A549 (cell line): Measurements from ENCODE around the gene E2F2. TPM values are rescaled to one million over a fixed set of nuclear protein-coding genes. Genes with fewer than 3 reads are reported as not detected.
A peak's percentile ranks its signal among the peaks of the same experiment; 100 is the strongest.

Experiments used
- ATAC-seq, 2 experiments: fragments of 200-7000 bp in 1 of 2; fragments of >200 bp in 1 of 2; cut with Nextera tagmentation in 1 of 2; cut with Tn5 transposase in 1 of 2; 3 replicates each; pipeline versions ENCODE4 v1.8.0 to v1.9.1; 2018 to 2020; ENCODE audit warnings: mild to moderate bottlenecking in 1 of 2, moderate library complexity in 1 of 2
- CTCF ChIA-PET: fragments of 300-600 bp; sonication (Branson Sonifier 250); formaldehyde crosslinking; extraction: SDS; loops from one replicate; lab custom pipeline; 2021; ENCODE audit warnings: antibody characterized with exemption, inconsistent platforms; lab: Yijun Ruan, JAX
- POLR2A ChIA-PET: fragments of 350-600 bp; formaldehyde crosslinking; extraction: SDS; loops from one replicate; lab custom pipeline; 2021; ENCODE audit warnings: antibody characterized with exemption, inconsistent platforms; lab: Yijun Ruan, JAX
- DNase-seq, 2 experiments: peaks; one replicate each; pipeline versions ENCODE4 v3.0.0 to v3.0.0-alpha.2; 2011 to 2016; ENCODE audit warnings: low read depth in 1 of 2, low spot score in 1 of 2
- FAIRE-seq: peaks from 2 replicates; lab custom pipeline; 2011; peaks lifted over from hg19 to GRCh38; lab: Jason Lieb, UNC
- H3K27ac ChIP-seq, 2 experiments: fragments of >200 bp; sonication (Bioruptor Twin); formaldehyde crosslinking; 3 replicates each; pipeline ENCODE4 v1.5.1; 2016 to 2017
- H3K4me1 ChIP-seq: fragments of >200 bp; sonication (Bioruptor Twin); formaldehyde crosslinking; 3 replicates; pipeline ENCODE4 v1.6.1; 2016
- H3K4me2 ChIP-seq: fragments of >200 bp; sonication (Bioruptor Twin); formaldehyde crosslinking; 3 replicates; pipeline ENCODE4 v1.6.1; 2016
- H3K4me3 ChIP-seq: fragments of >200 bp; sonication (Bioruptor Twin); formaldehyde crosslinking; 3 replicates; pipeline ENCODE4 v1.5.1; 2016
- H3K9me3 ChIP-seq: fragments of >200 bp; sonication (Bioruptor Twin); formaldehyde crosslinking; 3 replicates; pipeline ENCODE4 v1.6.1; 2016
- BHLHE40 ChIP-seq: IDR thresholded peaks from 2 replicates; pipeline ENCODE4 v1.6.1; 2012; ENCODE audit warnings: low read depth, low read length, inconsistent platforms
- EHF ChIP-seq: fragments of 250-450 bp; sonication (Bioruptor Pico); IDR thresholded peaks from 2 replicates; pipeline ENCODE4 v1.5.0; 2020; ENCODE audit warnings: mild to moderate bottlenecking
- EP300 ChIP-seq, 2 experiments: fragments of >200 bp; sonication (Bioruptor Twin); formaldehyde crosslinking; IDR thresholded peaks; 2 replicates in 1 of 2; 3 replicates in 1 of 2; pipeline ENCODE4 v1.6.1; 2016 to 2017
- ESRRA ChIP-seq: fragments of 150-350 bp; IDR thresholded peaks from 2 replicates; pipeline ENCODE4 v1.6.1; 2014; ENCODE audit warnings: mild to moderate bottlenecking, low read length, borderline replicate concordance
- HDAC2 ChIP-seq: fragments of 200-600 bp; sonication (generic); IDR thresholded peaks from 2 replicates; pipeline ENCODE4 v1.6.1; 2016
- HOXB5 ChIP-seq: fragments of 250-450 bp; sonication (Bioruptor Pico); IDR thresholded peaks from 2 replicates; pipeline ENCODE4 v1.5.0; 2020; ENCODE audit warnings: mild to moderate bottlenecking, moderate library complexity
- KDM1A ChIP-seq: fragments of 200-600 bp; sonication (generic); IDR thresholded peaks from 2 replicates; pipeline ENCODE4 v1.6.1; 2016; ENCODE audit warnings: low read depth, mild to moderate bottlenecking
- KDM5A ChIP-seq: fragments of 200-600 bp; sonication (generic); IDR thresholded peaks from 2 replicates; pipeline ENCODE4 v1.6.1; 2016; ENCODE audit warnings: antibody characterized with exemption, mild to moderate bottlenecking
- MAZ ChIP-seq: fragments of 150-350 bp; IDR thresholded peaks from 2 replicates; pipeline ENCODE4 v1.6.1; 2014; ENCODE audit warnings: antibody characterized with exemption, low read depth, low read length, borderline replicate concordance
- MYC ChIP-seq: IDR thresholded peaks from 2 replicates; pipeline ENCODE4 v1.6.1; 2012; ENCODE audit warnings: mild to moderate bottlenecking, inconsistent platforms, low read length, improper control_type of control experiment, borderline replicate concordance
- NFE2L2 ChIP-seq: fragments of 150-350 bp; conservative IDR thresholded peaks from 2 replicates; pipeline ENCODE4 v1.6.1; 2014; ENCODE audit warnings: low read length
- NR3C1 ChIP-seq: fragments of >200 bp; sonication (Bioruptor Twin); formaldehyde crosslinking; IDR thresholded peaks from 3 replicates; pipeline ENCODE4 v1.6.1; 2017
- PHF8 ChIP-seq: fragments of 200-600 bp; sonication (generic); IDR thresholded peaks from 2 replicates; pipeline ENCODE4 v1.6.1; 2016; ENCODE audit warnings: low read depth, mild to moderate bottlenecking, antibody characterized with exemption, moderate library complexity, borderline replicate concordance
- POLR2A ChIP-seq: IDR thresholded peaks from 2 replicates; pipeline ENCODE4 v1.6.1; 2012; ENCODE audit warnings: mild to moderate bottlenecking, low read length
- RARB ChIP-seq: fragments of 250-450 bp; sonication (Bioruptor Pico); IDR thresholded peaks from 2 replicates; pipeline ENCODE4 v1.8.0; 2021; ENCODE audit warnings: mild to moderate bottlenecking, moderate library complexity
- RCOR1 ChIP-seq: fragments of 150-350 bp; IDR thresholded peaks from 2 replicates; pipeline ENCODE4 v1.6.1; 2014; ENCODE audit warnings: antibody characterized with exemption, low read length, low read depth
- RFX5 ChIP-seq: fragments of 450-650 bp; IDR thresholded peaks from 2 replicates; pipeline ENCODE4 v1.7.1; 2014; ENCODE audit warnings: antibody characterized with exemption, mild to moderate bottlenecking, moderate library complexity
- RNF2 ChIP-seq: fragments of 200-600 bp; sonication (generic); IDR thresholded peaks from 2 replicates; pipeline ENCODE4 v1.6.1; 2016; ENCODE audit warnings: low read depth, mild to moderate bottlenecking, antibody characterized with exemption, moderate library complexity, borderline replicate concordance
- TFCP2L1 ChIP-seq: fragments of 250-450 bp; sonication (Bioruptor Pico); IDR thresholded peaks from 2 replicates; pipeline ENCODE4 v1.5.0; 2021; ENCODE audit warnings: mild to moderate bottlenecking
- ZC3H11A ChIP-seq: fragments of 450-650 bp; IDR thresholded peaks from 2 replicates; pipeline ENCODE4 v1.6.1; 2014; ENCODE audit warnings: antibody characterized with exemption, mild to moderate bottlenecking
- ZSCAN20 ChIP-seq: fragments of 250-450 bp; sonication (Bioruptor Pico); IDR thresholded peaks from 2 replicates; pipeline ENCODE4 v1.8.0; 2022; ENCODE audit warnings: mild to moderate bottlenecking, moderate library complexity
- WGBS: methylation state at CpG from one replicate; pipeline ENCODE4 v1.1.6; 2017; ENCODE audit errors: missing lambda C conversion rate; 5-methylcytosine and 5-hydroxymethylcytosine counted together
- polyA plus RNA-seq, 4 experiments: library from polyadenylated mRNA; depleted of rRNA in 3 of 4; stranded (reverse); fragments of >200 nt; fragmentation: RNase III in 1 of 4; extraction: RNeasy Plus Mini Kit Qiagen cat#74134 plus additional on column Dnase treatment in 1 of 4; gene quantifications; 2 replicates in 3 of 4; 3 replicates in 1 of 4; pipeline ENCODE4 v1.2.3, GENCODE V29; 2011 to 2017
- TF ChIP-seq, protein P1 (sequence below): fragments of >200 bp; sonication (Bioruptor Twin); formaldehyde crosslinking; IDR thresholded peaks from 2 replicates; pipeline ENCODE4 v1.6.1; 2016
- TF ChIP-seq, protein P2 (sequence below): IDR thresholded peaks from 2 replicates; pipeline ENCODE4 v1.6.1; 2012; ENCODE audit warnings: low read depth, borderline replicate concordance
- TF ChIP-seq, protein P3 (sequence below): fragments of 250-450 bp; sonication (Bioruptor Pico); IDR thresholded peaks from 2 replicates; pipeline ENCODE4 v1.5.0; 2021; ENCODE audit warnings: mild to moderate bottlenecking, moderate library complexity, borderline replicate concordance
- TF ChIP-seq, protein P4 (sequence below): fragments of 200-600 bp; sonication (generic); IDR thresholded peaks from 2 replicates; pipeline ENCODE4 v1.6.1; 2016; ENCODE audit warnings: antibody characterized with exemption, mild to moderate bottlenecking, moderate library complexity
- TF ChIP-seq, protein P5 (sequence below): IDR thresholded peaks from 2 replicates; pipeline ENCODE4 v1.6.1; 2012
- TF ChIP-seq, protein P6 (sequence below): fragments of >200 bp; sonication (Bioruptor Twin); formaldehyde crosslinking; IDR thresholded peaks from 3 replicates; pipeline ENCODE4 v1.6.1; 2016

E2F2 gene
- polyA plus RNA-seq, 2 of the 4 experiments (the other 2 are of a cell fraction) = 0.90 to 3.4 TPM

DNA sequence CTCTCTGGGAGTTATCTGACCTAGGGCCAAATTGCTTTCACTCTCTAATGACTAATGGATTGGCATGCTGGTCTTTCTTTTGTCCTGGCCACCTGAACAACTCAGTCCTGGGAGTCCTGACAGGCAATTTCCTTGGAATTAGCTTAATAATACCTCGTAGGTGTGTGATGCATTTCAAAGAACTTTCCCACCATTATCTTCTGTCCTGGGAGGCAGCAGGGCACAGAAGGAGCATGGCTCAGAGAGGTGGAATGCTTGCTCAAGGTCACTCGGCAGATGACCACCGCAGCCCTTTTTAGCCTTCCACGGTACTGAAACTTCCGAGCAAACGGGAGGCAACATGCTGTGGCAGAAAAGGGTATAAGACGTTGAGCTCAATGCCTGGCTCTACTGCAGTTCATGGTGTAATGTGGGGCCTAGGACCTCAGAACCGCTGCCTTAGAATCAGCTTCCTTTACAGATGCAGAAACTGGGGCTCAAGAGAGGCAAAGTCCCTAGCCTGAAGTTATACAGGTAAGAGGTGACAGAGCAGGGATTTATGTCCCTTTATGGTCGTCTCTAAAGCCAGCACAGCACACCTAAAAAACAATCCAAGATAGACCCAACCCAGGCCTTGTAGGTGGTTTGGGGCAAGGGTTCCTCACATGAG, 25.1 kb upstream of the E2F2 start (continued):
- TF ChIP-seq ZC3H11A (no peak), KDM5A (no peak), MYC (peak; percentile 8; the same call in 1 of the 2 replicates), RFX5 (no peak), BHLHE40 (no peak), MAZ (no peak), PHF8 (no peak), POLR2A (peak; percentile 74), EP300 (IDR thresholded peaks at IDR 0.05) (peak in 1 of 2 experiments; percentile 34; a peak in 1 of 5 replicates), RARB (CRISPR knock-in tag) (peak; percentile 87)
- TF ChIP-seq, protein P1, sequence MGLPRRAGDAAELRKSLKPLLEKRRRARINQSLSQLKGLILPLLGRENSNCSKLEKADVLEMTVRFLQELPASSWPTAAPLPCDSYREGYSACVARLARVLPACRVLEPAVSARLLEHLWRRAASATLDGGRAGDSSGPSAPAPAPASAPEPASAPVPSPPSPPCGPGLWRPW = no peak
- TF ChIP-seq, protein P2, sequence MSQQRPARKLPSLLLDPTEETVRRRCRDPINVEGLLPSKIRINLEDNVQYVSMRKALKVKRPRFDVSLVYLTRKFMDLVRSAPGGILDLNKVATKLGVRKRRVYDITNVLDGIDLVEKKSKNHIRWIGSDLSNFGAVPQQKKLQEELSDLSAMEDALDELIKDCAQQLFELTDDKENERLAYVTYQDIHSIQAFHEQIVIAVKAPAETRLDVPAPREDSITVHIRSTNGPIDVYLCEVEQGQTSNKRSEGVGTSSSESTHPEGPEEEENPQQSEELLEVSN = no peak
- TF ChIP-seq, all 56 proteins: peak for 18

DNA sequence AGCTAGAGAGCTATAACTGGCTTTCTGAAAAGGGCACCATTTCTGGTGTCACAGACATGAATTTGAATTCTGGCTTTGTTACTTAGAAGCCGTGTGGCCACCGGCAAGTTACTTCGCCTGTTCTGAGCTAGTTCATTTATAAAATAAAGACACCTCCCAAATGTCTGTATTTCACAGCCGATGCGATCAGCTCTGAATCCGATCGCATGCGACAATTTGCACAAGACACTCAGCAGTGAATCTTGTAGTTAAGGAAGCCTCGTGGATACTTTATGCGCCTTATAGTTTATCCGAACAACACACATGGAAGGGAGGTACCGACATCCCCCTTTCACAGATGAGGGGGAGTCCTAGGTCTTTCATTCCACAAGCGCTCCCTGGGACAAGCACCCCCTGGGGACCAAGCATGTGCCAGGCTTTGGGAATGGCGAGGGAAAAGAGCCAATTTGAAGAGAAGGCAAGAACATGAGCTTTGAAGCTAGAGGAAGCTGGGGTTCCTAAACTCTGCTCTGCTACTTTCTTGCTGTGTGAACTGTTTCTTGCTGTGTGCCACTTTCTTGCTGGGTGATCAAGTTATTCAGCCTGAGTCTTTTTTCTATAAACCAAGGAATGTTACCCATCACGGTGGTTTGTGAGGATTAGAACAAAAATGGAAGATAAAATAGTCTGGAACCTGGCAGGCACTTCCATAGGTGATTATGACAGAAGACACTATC, 24.4 kb upstream of the E2F2 start:
- ATAC-seq (peak; percentile 3 to 25; a peak in 4 of 6 replicates), FAIRE-seq (no peak), DNase-seq (peak in 1 of 2 experiments; percentile 73)
- no peaks in the 10 kb centered on the region for H3K9me3 ChIP-seq
- WGBS = 5% methylated on average over 14 of the region's 15 CpGs
- H3K27ac ChIP-seq = peak overlapping the region; percentile 96 to 98
- peaks cover 49% of the 10 kb centered on the region for H3K4me1 ChIP-seq
- H3K4me2 ChIP-seq = peak overlapping the region; percentile 77
- ChIA-PET CTCF (interaction anchor here (0.6 to 29.3 kb wide), 12 partner anchors 10 to 110 kb away, joined by 3 to 699 read pairs (median 4); no protein-coding TSS in a partner anchor), POLR2A (interaction anchor here (1.0 to 11.2 kb wide), 12 partner anchors 9 to 188 kb away, joined by 3 to 168 read pairs (median 12); partner anchors contain the start of genes E2F2, ELOA and RPL11)
- peak overlapping the region; percentile 25; the same call in 2 of the 3 replicates for H3K4me3 ChIP-seq
- TF ChIP-seq EHF (CRISPR knock-in tag) (no peak; the same call in none of the 2 replicates), NFE2L2 (no peak), POLR2A (no peak), RNF2 (no peak), KDM1A (no peak), ESRRA (no peak), RCOR1 (no peak), PHF8 (no peak), TFCP2L1 (0 out of 2 replicates have a peak, but pooled peaks have one; percentile 35), BHLHE40 (no peak), EP300 (IDR thresholded peaks at IDR 0.05) (no peak), HOXB5 (CRISPR knock-in tag) (0 out of 2 replicates have a peak, but pooled peaks have one; percentile 52), ZSCAN20 (CRISPR knock-in tag) (peak; percentile 34; the same call in 1 of the 2 replicates), NR3C1 (no peak), HDAC2 (no peak)
- TF ChIP-seq, protein P3, sequence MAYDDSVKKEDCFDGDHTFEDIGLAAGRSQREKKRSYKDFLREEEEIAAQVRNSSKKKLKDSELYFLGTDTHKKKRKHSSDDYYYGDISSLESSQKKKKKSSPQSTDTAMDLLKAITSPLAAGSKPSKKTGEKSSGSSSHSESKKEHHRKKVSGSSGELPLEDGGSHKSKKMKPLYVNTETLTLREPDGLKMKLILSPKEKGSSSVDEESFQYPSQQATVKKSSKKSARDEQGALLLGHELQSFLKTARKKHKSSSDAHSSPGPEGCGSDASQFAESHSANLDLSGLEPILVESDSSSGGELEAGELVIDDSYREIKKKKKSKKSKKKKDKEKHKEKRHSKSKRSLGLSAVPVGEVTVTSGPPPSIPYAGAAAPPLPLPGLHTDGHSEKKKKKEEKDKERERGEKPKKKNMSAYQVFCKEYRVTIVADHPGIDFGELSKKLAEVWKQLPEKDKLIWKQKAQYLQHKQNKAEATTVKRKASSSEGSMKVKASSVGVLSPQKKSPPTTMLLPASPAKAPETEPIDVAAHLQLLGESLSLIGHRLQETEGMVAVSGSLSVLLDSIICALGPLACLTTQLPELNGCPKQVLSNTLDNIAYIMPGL (CRISPR knock-in tag) = no peak
- TF ChIP-seq, protein P2 = no peak
- TF ChIP-seq, protein P4, sequence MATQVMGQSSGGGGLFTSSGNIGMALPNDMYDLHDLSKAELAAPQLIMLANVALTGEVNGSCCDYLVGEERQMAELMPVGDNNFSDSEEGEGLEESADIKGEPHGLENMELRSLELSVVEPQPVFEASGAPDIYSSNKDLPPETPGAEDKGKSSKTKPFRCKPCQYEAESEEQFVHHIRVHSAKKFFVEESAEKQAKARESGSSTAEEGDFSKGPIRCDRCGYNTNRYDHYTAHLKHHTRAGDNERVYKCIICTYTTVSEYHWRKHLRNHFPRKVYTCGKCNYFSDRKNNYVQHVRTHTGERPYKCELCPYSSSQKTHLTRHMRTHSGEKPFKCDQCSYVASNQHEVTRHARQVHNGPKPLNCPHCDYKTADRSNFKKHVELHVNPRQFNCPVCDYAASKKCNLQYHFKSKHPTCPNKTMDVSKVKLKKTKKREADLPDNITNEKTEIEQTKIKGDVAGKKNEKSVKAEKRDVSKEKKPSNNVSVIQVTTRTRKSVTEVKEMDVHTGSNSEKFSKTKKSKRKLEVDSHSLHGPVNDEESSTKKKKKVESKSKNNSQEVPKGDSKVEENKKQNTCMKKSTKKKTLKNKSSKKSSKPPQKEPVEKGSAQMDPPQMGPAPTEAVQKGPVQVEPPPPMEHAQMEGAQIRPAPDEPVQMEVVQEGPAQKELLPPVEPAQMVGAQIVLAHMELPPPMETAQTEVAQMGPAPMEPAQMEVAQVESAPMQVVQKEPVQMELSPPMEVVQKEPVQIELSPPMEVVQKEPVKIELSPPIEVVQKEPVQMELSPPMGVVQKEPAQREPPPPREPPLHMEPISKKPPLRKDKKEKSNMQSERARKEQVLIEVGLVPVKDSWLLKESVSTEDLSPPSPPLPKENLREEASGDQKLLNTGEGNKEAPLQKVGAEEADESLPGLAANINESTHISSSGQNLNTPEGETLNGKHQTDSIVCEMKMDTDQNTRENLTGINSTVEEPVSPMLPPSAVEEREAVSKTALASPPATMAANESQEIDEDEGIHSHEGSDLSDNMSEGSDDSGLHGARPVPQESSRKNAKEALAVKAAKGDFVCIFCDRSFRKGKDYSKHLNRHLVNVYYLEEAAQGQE = no peak; the same call in 1 of the 2 replicates
- TF ChIP-seq, protein P5, sequence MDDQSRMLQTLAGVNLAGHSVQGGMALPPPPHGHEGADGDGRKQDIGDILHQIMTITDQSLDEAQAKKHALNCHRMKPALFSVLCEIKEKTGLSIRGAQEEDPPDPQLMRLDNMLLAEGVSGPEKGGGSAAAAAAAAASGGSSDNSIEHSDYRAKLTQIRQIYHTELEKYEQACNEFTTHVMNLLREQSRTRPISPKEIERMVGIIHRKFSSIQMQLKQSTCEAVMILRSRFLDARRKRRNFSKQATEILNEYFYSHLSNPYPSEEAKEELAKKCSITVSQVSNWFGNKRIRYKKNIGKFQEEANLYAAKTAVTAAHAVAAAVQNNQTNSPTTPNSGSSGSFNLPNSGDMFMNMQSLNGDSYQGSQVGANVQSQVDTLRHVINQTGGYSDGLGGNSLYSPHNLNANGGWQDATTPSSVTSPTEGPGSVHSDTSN = no peak
- TF ChIP-seq, protein P6, sequence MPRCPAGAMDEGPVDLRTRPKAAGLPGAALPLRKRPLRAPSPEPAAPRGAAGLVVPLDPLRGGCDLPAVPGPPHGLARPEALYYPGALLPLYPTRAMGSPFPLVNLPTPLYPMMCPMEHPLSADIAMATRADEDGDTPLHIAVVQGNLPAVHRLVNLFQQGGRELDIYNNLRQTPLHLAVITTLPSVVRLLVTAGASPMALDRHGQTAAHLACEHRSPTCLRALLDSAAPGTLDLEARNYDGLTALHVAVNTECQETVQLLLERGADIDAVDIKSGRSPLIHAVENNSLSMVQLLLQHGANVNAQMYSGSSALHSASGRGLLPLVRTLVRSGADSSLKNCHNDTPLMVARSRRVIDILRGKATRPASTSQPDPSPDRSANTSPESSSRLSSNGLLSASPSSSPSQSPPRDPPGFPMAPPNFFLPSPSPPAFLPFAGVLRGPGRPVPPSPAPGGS = no peak
